Measurements from ENCODE around the gene PAIP2.

DNA sequence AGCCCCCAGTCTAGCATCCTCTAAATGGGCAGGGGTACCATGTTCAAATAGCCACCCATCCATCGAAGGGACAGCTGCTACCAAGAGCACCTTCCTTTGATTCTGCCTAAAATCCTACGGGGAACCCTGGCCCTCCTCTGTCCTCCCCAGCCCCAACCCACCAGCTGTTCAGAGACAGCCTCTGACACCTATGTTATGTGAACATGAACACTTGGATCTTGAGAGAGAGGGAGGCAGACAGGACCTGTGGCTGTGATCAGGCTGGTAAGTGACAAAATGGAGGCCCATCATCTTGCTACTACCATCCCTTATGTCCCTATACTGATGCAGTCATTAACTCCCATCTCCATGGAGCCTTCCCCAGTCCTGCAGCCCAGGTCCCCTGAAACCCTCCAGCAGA is 33.3 kb downstream of the PAIP2 start:
- TF ChIP-seq, protein P1, sequence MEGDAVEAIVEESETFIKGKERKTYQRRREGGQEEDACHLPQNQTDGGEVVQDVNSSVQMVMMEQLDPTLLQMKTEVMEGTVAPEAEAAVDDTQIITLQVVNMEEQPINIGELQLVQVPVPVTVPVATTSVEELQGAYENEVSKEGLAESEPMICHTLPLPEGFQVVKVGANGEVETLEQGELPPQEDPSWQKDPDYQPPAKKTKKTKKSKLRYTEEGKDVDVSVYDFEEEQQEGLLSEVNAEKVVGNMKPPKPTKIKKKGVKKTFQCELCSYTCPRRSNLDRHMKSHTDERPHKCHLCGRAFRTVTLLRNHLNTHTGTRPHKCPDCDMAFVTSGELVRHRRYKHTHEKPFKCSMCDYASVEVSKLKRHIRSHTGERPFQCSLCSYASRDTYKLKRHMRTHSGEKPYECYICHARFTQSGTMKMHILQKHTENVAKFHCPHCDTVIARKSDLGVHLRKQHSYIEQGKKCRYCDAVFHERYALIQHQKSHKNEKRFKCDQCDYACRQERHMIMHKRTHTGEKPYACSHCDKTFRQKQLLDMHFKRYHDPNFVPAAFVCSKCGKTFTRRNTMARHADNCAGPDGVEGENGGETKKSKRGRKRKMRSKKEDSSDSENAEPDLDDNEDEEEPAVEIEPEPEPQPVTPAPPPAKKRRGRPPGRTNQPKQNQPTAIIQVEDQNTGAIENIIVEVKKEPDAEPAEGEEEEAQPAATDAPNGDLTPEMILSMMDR (IDR thresholded peaks at IDR 0.05), result no peak
- TF ChIP-seq POLR2A (IDR thresholded peaks at IDR 0.05) (no peak), POLR2AphosphoS5 (IDR thresholded peaks at IDR 0.05) (no peak)
